HG03521 (cell line): ENCODE results near the gene RRBP1.

ENCODE experiments used
- ATAC-seq: cut with Tn5 transposase; IDR thresholded peaks from one replicate; pipeline ENCODE4 v1.9.1; 2021; ENCODE audit warnings: mild to moderate bottlenecking, moderate library complexity; ENCODE audit not compliant: unreplicated experiment

The RRBP1 gene, protein sequence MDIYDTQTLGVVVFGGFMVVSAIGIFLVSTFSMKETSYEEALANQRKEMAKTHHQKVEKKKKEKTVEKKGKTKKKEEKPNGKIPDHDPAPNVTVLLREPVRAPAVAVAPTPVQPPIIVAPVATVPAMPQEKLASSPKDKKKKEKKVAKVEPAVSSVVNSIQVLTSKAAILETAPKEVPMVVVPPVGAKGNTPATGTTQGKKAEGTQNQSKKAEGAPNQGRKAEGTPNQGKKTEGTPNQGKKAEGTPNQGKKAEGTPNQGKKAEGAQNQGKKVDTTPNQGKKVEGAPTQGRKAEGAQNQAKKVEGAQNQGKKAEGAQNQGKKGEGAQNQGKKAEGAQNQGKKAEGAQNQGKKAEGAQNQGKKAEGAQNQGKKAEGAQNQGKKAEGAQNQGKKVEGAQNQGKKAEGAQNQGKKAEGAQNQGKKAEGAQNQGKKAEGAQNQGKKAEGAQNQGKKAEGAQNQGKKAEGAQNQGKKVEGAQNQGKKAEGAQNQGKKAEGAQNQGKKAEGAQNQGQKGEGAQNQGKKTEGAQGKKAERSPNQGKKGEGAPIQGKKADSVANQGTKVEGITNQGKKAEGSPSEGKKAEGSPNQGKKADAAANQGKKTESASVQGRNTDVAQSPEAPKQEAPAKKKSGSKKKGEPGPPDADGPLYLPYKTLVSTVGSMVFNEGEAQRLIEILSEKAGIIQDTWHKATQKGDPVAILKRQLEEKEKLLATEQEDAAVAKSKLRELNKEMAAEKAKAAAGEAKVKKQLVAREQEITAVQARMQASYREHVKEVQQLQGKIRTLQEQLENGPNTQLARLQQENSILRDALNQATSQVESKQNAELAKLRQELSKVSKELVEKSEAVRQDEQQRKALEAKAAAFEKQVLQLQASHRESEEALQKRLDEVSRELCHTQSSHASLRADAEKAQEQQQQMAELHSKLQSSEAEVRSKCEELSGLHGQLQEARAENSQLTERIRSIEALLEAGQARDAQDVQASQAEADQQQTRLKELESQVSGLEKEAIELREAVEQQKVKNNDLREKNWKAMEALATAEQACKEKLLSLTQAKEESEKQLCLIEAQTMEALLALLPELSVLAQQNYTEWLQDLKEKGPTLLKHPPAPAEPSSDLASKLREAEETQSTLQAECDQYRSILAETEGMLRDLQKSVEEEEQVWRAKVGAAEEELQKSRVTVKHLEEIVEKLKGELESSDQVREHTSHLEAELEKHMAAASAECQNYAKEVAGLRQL (N-terminal part only)

DNA sequence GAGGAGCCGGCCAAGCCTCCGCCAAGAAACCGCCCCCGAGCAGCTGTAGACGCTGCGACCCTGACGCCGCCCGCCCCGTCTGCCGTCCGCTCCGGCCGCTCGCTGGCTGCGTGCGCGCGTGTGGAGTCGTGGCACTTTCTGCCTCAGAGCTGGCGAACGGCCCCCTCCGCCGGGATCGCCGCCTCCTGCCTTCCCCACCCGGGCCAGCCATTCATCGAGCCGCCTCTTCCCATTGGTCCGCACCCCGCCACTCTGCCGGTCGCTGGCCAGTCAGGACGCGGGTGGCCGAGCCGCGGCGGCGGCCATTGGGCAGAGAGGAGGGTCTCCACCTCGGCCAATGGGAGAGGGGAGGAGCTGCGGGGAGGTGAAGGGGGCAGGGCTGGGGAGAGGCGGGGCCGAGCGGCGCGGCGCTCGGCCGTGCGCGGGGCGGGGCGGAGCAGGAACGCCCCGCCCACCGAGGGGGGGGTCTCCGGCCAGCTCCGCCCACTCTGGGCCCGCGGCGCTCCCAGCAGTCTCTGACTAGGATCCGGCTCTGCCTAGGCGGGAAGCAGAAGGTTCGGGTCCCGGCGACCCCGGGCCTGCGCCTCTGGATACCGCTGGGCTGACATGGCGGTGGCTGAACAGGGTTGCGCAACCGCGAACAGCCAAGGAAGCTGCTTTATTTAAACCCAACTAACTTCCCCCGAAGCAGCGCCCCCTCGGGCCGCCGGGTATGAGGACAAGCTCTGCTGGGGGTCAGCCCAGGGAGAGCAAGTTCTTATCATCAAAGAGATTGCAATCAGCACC, at the start of gene RRBP1:
TSS of gene RRBP1 (minus strand) at position 140 of the 786 bp plus-strand sequence. CDS start 21,735 bp downstream, outside the sequence.
- peak; percentile 83 for ATAC-seq

DNA sequence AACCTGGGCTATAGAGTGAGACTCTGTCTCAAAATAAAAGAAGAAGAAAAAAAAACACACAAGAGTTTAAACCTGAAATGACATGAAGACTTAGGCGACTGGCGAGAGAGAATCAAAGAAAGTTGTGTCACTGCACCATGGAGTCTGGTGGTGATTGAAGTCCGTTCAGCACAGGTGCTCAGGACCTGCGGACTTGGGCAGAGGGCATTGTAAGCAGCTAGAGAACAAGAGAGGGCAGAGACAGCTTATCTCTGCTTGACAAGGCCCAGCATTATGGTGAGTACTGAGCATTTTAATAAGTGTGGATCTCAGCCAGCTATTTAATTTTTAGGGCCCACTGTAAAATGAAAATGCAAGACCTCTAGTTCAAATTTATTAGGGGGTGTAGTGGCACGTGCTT, 49.2 kb upstream of the RRBP1 start:
- no peak for ATAC-seq

DNA sequence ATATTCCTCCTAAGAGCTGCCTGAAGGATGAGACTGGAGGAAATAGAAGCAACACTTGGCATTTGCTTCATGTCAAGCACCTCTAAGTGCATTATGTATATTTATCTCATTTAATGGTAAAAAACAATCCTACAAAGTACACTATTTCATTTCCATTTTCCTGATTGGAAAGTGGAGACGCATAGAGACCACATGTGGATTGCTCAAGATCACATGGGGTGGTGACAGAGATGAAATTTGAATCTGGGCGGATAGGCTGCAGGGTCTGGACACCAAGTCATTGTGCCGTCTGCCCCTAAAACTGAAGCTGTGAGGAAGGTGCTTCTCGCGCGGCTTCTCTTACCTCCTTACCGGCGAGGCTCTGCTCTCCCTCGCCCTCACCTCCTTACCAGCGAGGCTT, 48.0 kb upstream of the RRBP1 start:
- no peak for ATAC-seq

DNA sequence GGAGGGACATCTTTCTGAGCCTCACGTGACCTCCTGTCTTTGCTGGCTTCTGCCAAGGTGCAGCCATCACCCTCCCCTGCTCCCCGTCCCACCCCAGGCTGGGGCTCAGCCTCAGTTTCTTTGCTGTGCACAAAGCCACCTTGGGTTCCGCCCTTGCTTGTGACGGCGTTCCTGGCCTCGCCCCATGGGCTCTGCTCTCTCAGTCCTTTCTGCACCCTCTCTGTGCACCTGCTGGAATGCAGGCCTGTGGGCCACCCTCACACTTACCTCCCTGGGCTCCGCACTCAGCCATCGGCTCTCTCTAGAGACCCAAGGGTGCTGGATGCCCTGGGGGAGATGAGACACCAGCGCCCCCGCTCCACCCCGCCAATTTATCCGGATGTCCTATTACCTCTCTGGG, 46.0 kb upstream of the RRBP1 start:
- ATAC-seq: no peak

DNA sequence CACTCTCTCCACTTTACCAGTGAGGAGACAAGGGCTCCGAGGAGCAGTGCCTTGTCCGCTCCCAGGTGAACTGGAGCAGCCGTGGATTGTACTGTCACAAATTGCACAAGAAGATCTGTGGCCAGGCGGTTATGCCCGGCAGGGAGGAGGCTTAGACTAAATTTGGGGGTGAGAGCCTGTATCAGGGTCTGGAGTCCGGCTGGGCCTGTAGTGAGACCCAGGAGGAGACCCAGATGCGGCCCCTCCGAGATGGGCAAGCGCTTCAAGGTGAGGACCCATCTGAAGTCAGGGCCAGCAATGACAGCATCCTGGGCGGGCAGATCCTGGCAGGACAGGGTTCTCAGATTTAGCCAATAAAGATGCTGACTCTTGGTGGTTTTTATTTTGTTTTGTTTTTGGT, 45.3 kb upstream of the RRBP1 start:
- ATAC-seq: no peak

DNA sequence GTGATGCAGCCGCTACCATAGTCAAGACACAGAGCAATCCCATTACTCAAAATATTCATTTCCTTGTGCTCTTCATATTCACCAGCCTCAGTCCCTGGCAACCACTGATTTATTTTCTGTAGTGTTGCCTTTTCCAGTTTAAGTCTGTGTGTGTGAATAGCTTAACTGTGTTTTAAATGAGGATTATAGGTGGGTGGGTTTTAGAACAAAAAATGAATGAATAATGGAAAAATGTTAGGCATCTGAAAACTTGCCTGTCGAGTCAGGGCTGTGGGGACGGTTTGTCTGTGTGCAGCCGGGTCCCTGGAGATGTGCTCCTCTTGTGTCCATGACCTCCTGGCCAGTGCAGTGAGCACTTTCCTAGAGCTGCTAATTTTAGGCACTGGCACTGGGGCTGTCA, 44.9 kb upstream of the RRBP1 start:
- ATAC-seq: no peak

DNA sequence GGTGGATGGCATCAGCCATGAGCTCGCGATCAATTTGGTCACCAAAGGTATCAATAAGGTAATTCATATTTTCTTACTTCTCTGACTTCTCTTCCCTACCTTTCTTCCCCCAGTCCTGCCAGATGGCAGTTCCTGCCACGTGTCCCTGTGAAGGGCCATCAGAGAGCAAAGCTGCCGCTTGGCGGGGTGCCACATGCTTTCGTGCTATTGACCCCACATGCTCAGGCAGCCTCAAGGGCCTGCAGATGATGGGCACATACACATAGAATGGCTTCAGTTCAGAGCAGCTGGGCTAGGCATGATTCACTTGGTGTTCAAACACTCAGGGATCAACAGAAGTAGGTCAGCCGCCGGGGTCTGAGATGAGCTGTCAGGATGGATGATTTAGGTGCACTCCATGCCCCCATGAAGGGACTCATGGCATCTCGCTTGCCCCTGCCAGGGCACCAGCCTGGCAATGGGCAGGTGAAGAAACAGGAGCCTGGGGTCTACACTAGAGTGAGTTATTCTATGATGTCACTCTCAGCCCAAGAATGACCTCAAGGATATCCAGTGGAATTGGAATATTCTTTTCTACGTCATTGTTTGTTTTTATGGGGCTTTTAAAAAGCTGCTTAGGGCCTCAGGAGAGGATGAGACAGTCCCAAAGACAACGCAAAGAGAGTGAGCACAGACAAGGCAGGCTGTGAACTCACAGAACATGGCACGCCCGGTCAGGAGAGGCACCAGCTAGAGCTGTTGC, 43.2 kb upstream of the RRBP1 start:
- ATAC-seq: no peak

DNA sequence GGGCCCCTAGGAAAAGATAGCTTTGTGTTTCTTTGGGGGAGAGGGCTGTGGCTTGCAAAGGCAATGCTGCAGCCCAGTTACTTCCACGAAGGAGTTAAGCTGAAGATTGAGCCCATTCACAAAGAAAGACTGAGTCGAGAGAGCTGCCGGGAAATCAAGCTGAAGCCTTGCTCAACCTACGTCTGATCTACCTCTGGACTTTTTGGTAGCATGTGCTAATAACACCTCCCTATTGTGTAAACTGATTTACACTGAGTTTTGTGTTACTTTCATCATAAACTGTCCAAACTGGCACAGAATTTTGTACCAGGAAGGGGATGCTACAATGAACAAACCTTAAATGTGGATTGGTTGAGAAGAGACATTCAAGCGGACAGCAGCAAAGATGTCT, 41.3 kb upstream of the RRBP1 start:
- no peak for ATAC-seq

DNA sequence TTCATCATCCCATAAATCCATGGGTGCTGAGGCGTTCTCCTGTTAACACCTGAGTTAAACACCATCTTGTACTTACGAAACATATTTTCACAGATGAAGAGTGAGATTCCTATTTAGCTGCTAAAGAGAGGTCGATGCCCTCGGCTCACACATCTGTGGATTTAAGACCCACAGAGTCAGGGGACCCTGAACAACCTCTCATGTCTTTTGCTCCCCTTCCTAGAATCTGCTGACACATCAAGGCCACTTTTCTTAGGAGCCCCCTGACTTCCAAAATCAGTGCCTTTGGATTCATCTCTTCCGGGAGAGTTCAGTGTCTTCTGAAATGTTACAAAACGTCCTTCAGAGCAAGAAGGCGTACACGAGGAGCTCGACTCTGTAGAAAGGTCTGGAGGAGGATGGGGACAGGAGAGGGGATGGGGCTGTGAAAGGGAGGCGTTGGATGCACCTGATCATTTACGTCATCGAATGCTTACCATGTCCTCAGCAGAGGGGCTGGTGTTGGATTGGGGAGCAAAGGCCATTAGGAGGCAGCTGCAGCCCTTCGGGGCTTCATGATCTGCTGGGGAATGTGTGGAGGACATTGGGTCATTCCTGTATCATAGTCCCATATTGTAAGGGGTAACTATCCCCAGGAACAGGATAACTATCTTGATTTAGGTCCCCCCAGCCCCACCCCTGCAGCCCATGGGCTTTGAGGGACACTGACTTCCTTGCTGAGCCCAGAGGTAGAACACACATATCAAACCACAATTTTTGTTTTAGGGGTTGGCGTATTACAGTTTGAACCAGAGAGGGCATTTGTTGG, 40.7 kb upstream of the RRBP1 start:
- ATAC-seq: no peak

DNA sequence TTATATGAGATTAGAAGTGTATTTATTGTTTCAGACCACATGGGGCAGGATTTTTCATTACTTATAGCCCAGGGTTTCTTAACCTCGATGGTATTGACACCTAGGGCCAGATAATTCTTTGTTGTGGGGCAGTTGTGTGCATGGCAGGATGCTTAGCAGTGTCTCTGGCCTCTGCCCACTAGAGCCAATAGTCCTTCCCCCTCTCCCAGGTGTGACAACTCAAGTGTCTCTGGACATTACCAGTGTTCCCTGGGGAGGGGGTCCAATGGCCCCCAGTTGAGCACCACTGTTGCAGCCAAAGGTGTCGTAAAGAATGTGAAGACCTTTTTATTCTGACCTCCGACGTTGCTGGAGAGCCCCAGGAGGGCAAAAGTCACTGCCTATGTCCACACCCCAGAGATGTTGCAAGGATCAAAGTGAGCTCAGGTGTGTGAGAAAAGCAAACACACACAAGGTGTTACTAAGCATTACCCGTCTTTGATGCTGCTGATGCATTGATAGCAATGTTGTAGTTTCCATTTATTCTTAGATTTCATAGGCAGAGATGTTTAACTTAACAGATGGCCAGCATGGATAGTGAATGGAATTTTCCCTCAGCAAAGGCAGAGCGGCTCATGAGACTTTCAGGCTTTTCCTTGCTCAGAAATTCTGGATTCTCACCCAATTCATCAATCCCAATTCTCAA, 39.9 kb upstream of the RRBP1 start:
- no peak for ATAC-seq

DNA sequence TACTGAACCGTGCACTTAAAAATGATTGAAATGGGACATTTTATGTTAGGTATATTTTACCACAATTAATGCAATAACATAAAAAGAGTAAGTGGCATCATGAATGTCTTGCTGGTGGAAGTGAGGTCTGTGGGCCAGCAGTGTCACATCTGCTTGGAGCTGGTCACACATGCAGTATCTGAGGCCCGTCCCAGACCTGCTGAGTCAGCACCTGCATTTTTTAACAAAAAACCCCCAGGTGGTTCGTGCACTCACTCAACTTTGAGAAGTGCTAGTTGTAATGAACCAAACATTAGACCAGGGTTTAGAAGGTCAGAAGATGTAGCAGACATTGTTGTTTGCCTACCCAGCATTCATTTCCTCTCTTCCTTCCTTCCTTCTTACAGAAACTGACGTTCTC, 38.7 kb upstream of the RRBP1 start:
- ATAC-seq: no peak

DNA sequence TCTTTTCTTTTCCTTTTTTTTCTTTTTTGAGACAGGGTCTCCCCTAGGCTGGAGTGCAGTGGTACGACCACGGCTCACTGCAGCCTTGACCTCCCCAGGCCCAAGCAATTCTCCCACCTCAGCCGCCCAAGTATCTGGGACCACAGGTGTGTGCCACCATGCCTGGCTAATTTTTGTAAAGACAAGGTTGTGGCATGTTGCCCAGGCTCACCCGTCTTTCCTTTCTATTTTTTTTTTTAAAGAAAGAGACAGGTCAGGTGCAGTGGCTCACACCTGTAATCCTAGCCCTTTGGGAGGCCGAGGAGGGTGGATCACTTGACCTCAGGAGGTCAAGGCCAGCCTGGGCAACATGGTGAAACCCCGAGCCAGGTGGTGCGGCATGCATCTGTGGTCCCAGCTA, 34.3 kb upstream of the RRBP1 start:
- ATAC-seq: no peak

DNA sequence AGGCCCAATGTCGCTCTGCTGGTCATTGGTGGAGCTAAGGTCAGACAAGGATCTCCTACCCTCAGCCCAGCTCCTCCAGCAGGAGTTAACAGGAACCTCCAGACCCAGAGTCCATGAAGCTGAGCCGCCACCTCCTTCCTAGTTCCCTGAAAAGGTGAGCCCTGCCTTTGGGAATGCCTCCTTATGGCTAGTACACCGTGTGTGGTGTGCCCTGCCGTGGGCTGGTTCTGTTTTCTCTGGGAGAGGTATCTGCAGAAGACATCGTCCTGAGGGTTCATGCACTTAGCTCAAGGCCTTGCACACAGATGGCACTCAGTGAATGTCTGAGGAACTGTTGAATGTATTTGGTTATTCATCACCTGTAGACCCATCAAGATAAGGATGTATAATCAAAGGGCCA, 33.0 kb upstream of the RRBP1 start:
- no peak for ATAC-seq

DNA sequence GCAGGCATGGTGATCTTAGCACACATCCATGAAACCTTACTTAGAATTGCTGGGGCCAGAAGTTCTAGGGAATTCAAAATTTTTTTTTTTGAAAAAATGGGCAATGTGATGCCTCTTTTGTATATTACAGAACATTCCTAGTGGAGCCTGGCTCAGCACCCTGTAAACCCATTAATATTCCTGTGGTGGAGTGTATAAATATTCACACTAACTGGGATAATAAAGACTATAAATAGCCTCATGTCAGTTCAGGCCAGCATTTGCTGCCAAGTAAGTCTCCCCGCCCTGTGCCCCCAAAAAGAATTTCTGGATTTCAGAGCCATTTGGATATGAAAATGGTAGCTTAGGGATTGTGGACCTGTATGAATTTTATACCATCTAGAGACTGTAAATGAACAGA, 32.6 kb upstream of the RRBP1 start:
- ATAC-seq: no peak

DNA sequence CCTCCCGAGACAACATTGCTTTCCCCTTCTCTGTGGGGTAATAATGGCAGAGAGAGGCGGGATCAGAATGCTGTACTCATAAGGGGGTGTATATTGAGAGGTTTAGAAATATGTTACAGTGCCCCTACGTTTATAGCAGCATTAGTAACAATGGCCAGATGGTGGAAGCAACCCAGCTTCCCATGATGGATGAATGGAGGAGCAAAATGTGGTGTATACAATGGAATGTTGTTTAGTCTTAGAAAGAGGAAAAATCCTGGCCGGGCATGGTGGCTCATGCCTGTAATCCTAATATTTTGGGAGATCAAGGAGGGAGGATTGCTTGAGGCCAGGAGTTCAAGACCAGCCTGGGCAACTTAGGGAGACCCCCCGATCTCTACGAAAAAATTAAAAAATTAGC, 30.7 kb upstream of the RRBP1 start:
- no peak for ATAC-seq

DNA sequence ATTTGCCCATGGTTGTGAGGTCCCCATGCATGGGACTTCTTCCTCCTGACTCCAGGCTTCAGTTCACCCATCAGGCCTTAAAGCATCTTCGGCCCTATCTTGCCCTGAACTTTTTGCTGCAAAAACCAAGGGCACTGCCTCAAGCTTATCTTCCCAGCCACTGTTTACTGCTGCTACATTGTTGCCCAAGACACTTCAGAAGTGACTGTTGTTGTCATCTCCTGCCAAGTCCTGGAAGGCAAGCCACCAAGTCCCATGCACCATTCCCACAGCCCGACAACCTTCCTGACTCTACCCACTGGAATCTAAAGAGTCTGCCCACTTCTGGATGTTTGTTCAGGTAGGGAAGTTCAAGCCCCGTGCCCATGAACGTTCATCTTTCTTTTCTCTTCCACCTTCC, 30.2 kb upstream of the RRBP1 start:
- no peak for ATAC-seq

DNA sequence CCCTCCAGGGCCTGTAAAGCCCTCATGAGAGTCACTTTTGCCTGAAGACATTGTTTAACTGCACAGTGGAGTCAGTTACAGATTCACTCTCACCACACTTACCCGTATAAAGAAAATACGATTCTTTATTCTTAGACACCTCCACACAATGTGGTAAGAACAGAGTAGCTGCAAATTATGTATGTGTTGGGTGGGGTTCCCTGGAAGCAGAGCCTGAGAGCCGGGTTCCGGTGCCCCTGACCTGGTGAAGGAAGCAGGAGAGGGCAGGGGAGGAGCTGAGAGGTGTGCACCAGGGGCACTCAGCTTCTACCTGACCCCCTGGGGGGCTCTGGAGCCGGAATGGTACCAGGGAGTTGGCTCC, 29.2 kb upstream of the RRBP1 start:
- no peak for ATAC-seq

DNA sequence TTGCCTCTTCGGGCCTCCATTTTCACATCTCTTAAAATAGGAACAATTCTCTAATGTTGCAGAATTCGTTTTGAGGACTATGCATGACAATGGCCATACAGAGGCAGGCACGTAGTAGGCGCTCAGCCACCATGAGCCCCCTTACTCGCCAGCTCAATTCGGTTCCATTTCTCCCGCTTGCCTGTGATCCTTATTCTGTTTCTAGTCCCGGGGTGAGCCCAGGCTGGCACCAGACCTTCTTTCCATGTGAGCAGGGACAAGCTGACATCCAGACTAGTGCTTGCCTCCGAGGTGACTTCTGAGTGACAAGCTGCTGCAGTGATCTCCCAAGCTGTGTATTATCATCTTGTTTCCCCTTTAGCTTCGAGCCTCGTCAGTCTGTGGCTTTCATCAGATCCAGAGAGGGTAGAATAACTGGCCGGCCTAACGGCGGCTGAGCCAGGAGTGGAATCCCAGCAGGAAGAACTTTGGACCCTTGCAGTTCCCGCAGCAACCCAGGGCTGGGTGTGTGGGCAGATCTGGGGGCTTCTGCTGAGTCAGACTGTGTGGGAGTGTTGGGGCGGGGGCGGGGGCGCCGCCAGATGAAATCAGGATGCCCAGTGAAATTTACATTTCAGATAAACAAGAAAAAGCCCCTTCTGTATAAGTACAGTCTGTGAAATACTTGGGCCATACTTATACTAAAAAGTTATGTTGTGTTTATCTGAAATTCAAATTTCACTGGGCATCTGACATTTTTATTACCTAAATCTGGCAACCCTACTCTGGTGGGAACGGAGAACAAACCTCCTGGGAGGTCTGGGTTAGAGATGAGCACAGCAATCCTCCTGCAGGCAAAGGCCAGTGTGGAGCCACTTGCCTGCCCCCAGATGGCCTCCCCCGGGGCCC, 28.6 kb upstream of the RRBP1 start:
- ATAC-seq: no peak
